KOPT-K1 (cell line): ENCODE data around the gene KIAA1191.
A peak's percentile ranks its signal among the peaks of the same experiment; 100 is the strongest.

Source experiments
- H3K27ac ChIP-seq: fragments of 200-600 bp; sonication (generic); 2 replicates; pipeline ENCODE4 v1.5.1; 2016; ENCODE audit warnings: antibody characterized with exemption, mild to moderate bottlenecking, low read depth, low read length; ENCODE audit not compliant: poor library complexity, severe bottlenecking
- H3K36me3 ChIP-seq: fragments of 200-600 bp; sonication (generic); 2 replicates; pipeline ENCODE4 v1.5.1; 2017; ENCODE audit warnings: antibody characterized with exemption, mild to moderate bottlenecking, low read length, moderate library complexity; ENCODE audit not compliant: insufficient read depth
- H3K9me3 ChIP-seq: fragments of 200-600 bp; sonication (generic); 2 replicates; pipeline ENCODE4 v1.5.1; 2017; ENCODE audit warnings: antibody characterized with exemption, low read length, mild to moderate bottlenecking; ENCODE audit not compliant: insufficient read depth, poor library complexity, severe bottlenecking

Gene KIAA1191

DNA sequence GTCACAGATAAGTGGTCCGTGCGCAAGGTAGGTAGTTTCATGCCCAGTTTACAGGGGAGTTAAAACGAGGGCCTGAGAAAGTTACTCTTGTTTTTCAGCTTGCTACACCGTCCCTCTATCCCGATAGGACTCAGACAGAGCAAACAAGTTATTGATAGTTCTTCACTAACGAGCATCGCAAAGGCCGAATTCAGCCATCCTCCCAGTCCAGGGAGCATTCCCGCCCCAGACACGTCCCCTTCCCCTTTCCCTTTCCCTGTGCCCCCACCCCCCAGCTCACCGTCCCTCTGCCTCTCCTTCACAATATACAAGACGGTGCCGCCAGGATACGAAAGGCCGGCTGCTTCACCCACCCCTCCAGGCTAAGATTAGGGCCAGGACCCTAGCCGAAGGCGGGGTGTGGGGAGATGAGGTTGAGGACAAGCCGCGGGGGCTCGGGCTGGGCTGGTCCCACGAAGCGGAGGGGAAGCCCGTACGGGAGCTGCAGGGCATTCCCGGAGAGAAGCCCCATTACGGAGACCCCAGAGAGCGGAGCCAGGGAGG is 599 bp downstream of the KIAA1191 start:
- Histone ChIP-seq H3K27ac (peak overlapping the region; percentile 72), H3K9me3 (no peaks in the 10 kb centered on the region), H3K36me3 (peaks cover 36% of the 10 kb centered on the region)

DNA sequence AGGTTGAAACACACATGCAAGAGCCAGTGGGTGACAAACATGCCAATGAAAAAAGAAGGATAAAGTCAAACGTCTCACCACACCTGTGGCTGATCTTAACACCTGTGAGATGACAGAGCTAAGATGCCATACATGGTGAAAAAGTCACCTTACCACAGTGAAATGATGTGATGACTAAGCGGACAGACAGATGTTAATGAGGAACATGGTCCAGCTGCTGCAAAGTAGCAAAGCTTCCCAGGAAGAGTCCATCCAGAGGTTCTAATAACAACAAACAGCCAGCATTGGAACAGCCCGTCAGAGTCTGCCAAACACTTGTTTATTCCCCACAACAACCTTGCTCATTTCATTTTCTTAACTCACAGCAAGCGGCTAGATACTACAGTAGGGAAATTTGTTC is 1.9 kb downstream of the KIAA1191 start:
- peaks cover 49% of the 10 kb centered on the region for H3K36me3 ChIP-seq
- no peaks in the 10 kb centered on the region for H3K9me3 ChIP-seq
- H3K27ac ChIP-seq: no peak overlapping the region

DNA sequence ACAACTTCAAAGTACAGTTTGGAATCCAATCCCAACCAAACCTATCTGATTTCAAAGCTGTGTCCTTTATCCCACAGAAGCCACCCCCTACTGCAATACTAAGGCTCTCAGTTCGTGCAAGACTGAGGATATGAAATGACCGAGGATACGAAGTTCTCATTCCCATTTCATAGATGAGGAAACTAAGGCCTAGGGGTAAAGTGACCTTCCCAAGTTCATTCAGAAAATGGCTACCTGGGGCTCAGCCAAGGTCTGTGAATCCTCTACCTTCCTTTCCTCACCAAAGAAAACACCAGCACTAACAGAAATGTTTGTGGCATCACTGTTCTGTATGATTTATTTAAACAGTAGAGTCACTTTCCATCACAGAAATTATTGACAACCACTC is 5.4 kb downstream of the KIAA1191 start:
- Histone ChIP-seq H3K9me3 (no peaks in the 10 kb centered on the region), H3K27ac (no peak overlapping the region), H3K36me3 (peaks cover 84% of the 10 kb centered on the region)

DNA sequence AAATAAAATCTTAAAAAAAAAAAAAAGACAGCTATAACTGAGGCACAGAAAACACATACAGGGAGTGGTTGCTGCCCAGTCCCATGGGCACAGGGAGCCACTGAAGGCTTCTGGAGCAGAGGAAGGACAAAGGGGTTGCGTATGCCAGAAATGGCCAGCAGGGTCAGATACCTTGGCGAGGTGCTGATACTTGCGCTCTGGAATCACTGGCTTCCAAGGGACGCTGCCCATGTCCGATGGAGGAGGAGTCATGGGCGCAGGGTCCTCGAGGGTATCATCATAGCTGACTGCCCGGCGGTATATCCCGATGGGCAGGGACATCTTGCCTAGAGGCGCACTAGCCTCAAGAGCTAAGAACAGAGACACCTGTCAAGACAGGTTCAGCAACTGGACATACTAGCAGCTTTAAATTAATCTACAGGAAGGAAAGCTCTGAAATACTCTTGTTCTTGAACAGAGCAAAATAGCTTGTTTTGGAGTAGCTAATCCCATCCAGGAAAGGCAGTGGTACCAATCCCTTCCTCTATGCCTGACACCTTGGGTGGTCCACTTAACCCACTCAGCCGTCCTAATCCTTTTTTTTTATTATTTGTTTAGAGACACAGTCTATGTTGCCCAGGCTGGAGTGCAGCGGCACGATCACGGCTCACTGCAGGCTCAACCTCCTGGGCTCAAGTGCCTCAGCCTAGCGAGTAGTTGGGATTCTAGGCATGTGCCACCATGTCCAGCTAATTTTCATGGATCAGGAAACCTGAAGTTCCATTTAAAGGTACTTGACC is 6.0 kb downstream of the KIAA1191 start:
- no peaks in the 10 kb centered on the region for H3K9me3 ChIP-seq
- no peak overlapping the region for H3K27ac ChIP-seq
- peaks cover 90% of the 10 kb centered on the region for H3K36me3 ChIP-seq

DNA sequence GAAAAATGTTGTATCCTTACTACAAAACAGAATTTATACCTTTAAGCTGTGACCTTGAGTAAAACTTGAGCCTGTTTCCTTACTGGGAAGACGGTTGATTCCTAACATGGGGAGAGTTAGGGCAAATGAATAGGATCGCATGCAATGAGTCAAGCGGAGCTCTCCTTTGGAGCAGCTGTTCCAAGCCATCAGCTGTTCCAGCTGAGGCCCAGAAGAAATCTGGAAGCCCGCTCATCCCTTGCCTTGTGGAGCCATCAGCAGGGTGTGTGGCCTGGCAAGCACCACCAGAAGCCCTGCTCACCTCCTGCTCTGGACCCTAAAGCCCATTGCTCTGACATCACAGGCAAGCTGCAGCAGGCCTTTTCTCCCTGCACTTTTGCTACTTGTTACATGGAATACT is 8.0 kb downstream of the KIAA1191 start:
- Histone ChIP-seq H3K9me3 (no peaks in the 10 kb centered on the region), H3K36me3 (peaks cover 100% of the 10 kb centered on the region), H3K27ac (no peak overlapping the region)

DNA sequence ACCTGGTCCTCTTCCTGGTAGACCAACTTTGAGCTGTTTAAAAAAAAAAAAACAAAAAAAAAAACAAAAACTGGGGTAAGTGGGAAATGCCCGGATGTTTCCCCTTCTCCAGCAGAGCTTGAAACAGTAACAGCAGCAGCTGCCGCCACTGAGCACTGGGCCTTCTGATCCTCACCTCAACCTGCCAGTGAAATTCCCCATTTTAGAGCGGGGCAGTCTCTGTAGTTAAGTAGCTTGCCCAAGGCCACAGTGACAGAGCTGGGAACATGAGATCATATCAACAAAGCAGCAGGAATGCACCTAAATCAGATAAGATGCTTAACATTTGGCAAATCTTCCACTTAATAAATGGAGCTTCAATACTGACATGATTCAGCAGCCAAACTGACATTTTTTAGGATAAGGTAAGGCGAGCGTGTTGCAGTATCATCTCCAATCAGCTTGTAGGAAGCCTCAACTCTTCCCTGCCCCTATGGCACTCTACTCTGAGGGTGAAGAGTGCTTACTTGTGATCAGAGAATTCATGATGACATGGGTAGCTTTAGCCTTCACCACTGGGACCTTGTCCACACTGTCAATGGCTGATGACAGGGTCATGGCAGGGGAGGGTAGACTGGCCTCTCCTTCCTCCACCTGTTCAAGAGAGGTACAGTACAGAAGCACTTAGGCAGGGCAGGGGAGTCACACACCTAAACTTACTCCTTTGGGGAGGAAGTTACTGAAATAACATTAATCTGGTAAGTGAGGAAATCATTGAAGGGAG is 9.3 kb downstream of the KIAA1191 start:
- Histone ChIP-seq H3K27ac (no peak overlapping the region), H3K9me3 (no peaks in the 10 kb centered on the region), H3K36me3 (peaks cover 100% of the 10 kb centered on the region)

DNA sequence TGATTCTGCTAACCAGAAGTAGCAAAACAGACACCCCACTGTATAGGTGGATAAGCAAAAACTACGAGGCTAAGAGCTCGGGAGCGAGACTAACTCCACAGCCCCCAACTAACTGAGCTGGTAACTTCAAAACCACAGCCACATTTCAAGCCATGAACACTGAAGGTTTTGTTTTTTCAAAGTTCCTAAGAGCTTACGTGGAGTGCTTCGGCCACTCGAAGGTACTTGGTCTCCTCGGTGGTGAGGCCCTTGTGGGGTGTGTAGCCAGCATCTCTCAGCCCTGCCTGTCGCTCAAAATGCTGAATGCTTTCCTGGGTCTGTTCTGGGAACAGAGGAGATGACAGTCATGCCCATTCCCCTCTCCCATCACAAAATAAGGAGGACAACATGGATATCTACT is 11.1 kb downstream of the KIAA1191 start:
- H3K9me3 ChIP-seq: no peaks in the 10 kb centered on the region
- H3K36me3 ChIP-seq: peaks cover 100% of the 10 kb centered on the region
- H3K27ac ChIP-seq: no peak overlapping the region

DNA sequence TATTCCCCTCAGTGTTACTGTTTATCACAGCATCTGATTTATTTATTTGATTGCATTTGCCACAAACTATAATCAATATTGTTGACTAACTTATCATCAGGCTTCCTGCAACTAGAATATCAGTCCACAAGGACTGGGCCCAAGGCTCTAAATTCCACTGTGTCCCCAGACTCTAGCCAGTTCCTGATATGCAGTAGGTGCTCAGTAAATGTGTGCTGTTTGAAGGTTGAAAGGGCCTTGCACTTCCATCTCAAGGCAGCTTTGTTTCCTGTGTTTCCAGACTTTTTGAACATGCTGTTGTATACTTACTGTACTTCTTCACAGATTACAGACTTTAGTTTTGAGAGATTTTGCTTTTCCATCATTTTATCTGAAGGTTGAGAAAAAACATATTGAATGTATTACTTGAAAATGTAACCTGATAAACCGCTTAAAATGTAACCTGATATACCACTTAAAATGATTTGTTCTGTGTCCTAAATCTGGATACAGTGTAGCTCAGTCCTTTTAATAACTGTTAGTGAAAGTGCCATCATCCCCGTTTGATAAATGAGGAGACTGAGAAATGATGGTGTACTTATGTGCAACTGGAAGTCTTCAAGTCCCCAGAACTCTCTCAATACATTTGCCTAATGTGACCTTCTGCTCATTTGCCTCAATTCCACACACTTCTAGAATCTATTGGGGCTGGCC is 18.7 kb downstream of the KIAA1191 start:
- Histone ChIP-seq H3K36me3 (peaks cover 46% of the 10 kb centered on the region), H3K27ac (no peak overlapping the region), H3K9me3 (no peaks in the 10 kb centered on the region)

DNA sequence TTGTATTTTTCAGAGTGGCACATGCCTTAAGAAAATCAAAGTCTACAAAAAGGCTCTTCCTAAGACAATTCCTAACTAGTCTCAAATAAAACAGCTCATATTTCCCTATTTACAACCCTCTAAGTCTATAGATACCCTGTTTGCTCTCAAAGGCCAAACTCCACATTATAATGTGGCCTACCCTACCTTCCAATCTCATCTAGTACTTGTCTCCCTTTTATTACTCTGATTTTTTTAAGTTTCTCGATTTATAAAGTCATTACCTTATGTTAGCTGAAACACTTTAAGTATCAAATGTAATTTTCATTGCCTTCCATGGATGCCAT is 19.4 kb downstream of the KIAA1191 start:
- Histone ChIP-seq H3K9me3 (no peaks in the 10 kb centered on the region), H3K36me3 (peaks cover 46% of the 10 kb centered on the region), H3K27ac (no peak overlapping the region)

DNA sequence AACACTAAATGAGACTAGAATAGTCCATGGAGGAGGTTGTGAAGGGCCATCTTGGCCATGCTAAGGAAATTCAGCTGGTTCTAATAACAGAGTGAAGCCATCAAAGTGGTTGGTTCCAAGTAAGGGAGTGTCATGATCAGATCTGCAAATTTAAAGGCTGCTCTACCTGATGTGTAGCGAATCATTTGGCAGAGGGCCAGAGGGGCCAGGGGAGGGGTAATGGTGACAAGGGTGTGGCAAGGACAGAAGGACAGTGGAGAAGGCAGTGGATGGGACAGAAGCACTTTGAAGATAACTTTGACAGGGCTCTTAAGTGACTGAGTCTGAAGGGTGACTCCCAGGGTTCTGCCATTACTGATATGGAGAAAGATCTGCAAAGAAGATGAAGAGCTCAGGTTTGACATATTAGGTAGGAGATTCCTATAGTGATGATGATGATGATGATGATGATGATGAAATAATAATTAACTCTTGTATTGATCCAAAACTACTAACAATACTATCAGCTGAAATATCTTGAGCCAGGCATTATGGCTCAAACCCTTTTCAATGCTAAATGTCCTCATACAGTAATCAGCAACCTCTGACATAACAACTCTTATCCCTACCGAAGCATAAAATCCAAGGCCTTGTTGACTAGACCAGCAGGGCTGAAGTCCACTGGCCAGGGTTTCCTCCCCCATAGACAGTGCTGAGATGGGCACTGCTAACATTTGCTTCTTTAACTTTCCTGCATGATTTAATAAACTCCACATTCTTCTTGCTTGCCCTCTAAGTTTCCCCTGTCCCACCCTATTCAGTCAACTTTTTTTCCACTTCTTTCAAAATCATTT is 20.0 kb downstream of the KIAA1191 start:
- peaks cover 46% of the 10 kb centered on the region for H3K36me3 ChIP-seq
- no peaks in the 10 kb centered on the region for H3K9me3 ChIP-seq
- no peak overlapping the region for H3K27ac ChIP-seq

DNA sequence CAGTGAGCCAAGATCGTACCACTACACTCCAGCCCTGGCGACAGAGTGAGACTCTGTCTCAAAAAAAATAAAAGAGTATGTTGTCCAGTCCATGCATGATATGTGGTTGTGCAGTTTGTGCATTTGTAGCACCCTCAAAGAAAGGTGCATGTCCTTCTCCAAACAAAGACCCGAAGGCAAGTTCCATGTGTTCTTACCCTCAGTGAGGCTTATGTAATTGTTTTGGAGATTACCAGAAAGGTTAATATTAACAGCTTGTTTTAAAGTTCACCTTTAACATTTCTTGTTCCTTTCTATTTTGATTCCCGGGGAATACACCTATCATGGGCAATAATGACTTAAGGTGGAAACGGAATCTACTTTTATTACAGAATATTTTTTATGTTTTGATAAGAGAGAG is 22.3 kb downstream of the KIAA1191 start:
- Histone ChIP-seq H3K36me3 (peaks cover 30% of the 10 kb centered on the region), H3K9me3 (peaks cover 5% of the 10 kb centered on the region), H3K27ac (no peak overlapping the region)

DNA sequence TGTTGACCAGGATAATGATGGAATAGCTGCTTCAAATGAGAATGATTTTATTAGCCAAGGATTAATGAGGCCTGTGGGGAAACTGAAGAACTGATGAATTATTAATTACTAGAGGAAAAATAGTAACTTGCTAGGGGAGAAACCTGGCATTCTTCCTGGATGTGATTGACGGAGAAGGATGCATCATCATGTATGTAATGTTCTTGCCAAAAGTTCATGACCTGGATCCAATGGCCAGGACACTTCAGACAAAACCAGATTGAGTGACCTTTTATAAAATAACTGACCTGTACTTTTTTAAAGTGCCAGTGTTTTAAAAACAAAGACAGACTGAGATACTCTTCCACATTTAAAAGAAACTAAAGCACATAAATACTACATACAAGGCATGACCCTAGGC is 23.7 kb downstream of the KIAA1191 start:
- Histone ChIP-seq H3K9me3 (peaks cover 18% of the 10 kb centered on the region), H3K27ac (no peak overlapping the region)

DNA sequence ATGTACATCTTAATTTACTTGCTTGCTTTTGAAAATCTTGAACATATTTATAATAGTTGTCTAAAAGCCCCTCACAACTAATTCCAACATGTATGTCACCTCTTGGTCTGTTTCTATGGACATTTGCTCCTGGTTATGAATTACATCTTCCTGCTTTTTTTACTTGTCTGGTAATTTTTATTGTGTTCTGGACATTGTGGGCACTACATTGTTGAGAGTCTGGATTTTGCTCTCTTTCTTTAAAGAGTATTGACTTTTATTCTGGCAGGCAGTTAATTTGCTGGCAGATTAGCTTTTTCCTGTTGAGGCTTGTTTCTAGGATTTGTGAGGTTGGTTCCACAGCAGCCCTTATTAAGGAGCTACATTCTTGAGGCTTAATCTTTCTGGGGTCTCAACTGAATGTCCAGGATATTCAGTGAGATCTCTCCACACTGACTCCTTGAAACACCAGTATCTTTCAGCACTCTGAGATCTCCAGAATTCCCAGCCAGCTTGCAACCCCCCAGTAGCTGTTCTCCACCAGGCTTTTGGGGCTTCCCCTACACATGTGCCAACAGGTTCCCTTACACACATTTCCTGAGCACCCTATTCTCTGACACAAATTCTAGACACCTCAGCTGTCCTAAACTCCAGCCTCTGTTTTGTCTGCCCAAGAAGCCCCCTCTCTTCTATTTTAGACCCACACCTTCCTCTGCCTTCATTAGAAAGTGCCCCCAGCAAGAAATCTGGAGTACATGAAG is 27.4 kb downstream of the KIAA1191 start:
- H3K36me3 ChIP-seq: peaks cover 30% of the 10 kb centered on the region
- peaks cover 18% of the 10 kb centered on the region for H3K9me3 ChIP-seq
- H3K27ac ChIP-seq: no peak overlapping the region

More for the DNA sequence above, 23.7 kb downstream of the KIAA1191 start:
- H3K36me3 ChIP-seq: peaks cover 30% of the 10 kb centered on the region

DNA sequence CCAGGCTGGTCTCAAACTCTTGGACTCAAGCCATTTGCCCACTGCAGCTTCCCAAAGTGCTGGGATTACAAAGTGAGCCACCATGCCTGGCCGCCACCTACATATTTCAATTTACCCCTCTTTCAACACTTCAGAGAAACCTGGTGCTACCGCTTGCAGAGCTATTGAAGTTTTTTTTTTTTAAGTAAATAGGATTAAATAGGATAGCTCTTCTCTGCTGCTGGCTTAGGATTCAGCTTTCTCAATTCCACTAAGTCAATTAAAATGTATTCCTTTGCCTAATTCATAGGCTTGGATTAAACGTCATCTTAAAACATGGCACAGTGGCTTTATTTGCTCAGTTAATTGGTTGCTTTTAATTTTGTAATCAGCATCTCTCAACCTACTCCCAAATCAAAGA is 41.0 kb downstream of the KIAA1191 start:
- Histone ChIP-seq H3K36me3 (peaks cover 32% of the 10 kb centered on the region), H3K27ac (no peak overlapping the region), H3K9me3 (no peaks in the 10 kb centered on the region)
